Measurements from ENCODE around the gene PLPP1.

- TF ChIP-seq BRCA1 (IDR thresholded peaks at IDR 0.05; ENCODE audit: low read depth, low read length), result no peak
- no peak for TF ChIP-seq EZH2 (IDR thresholded peaks at IDR 0.05; ENCODE audit: low read depth, low read length, severe bottlenecking)
- TF ChIP-seq CTCF (IDR thresholded peaks at IDR 0.05; ENCODE audit: control extremely low read depth in 1 of 3, insufficient read depth in 1 of 3, low read depth in 1 of 3, low read length in 3 of 3), result no peak
- TF ChIP-seq TAF1 (IDR thresholded peaks at IDR 0.05; ENCODE audit: low read depth, low read length), result no peak
- no peak for TF ChIP-seq RNF2 (IDR thresholded peaks at IDR 0.05; ENCODE audit: borderline replicate concordance, low read depth, low read length, missing control alignments, poor library complexity, severe bottlenecking)
Observed at GRCh38 chr5:55498457-55498856, 36.3 kb downstream of the PLPP1 start.

All from H1 (cell line).